Astrocyte of the cerebellum (primary cell): ENCODE results near the gene RNLS.

Experiments
- DNase-seq: peaks from one replicate; pipeline ENCODE4 v3.0.0-alpha.2; 2011; ENCODE audit warnings: low read depth
- H3K4me3 ChIP-seq: 2 replicates; pipeline ENCODE4 v1.5.1; 2011; ENCODE audit warnings: mild to moderate bottlenecking, low read depth, low read length, moderate library complexity
- in situ Hi-C: cut with HindIII; loops from 2 replicates; pipeline ENCODE4 v1.10.0; 2017; ENCODE audit warnings: low sequenced_read_pairs
- TF ChIP-seq, protein P1 (sequence below): IDR thresholded peaks from 2 replicates; pipeline ENCODE4 v1.5.1; 2012; ENCODE audit warnings: low read length, low read depth, moderate library complexity, mild to moderate bottlenecking; ENCODE audit errors: missing control alignments

The RNLS gene

DNA sequence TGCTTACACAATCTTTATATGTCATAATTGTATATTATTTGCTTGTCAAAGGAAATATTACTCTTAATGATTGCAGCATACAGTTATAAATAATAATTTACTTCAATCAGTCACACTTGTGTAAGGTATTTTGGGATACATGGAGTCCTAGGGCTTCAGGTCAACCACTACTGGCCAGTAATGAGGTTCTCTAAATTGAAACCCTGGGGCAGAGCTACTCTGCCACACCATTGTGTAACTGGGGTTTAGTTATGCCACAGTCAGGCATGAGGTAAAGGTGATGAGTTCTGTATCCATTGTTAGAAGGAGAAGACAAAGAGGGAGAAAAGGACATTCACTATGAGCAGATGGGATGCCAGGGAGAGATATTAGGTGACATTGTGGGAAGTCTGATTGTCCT lies 117.4 kb downstream of the RNLS start:
- DNase-seq: no peak
- H3K4me3 ChIP-seq: no peak overlapping the region
- in situ Hi-C loops: no loop called here
- TF ChIP-seq, protein P1, sequence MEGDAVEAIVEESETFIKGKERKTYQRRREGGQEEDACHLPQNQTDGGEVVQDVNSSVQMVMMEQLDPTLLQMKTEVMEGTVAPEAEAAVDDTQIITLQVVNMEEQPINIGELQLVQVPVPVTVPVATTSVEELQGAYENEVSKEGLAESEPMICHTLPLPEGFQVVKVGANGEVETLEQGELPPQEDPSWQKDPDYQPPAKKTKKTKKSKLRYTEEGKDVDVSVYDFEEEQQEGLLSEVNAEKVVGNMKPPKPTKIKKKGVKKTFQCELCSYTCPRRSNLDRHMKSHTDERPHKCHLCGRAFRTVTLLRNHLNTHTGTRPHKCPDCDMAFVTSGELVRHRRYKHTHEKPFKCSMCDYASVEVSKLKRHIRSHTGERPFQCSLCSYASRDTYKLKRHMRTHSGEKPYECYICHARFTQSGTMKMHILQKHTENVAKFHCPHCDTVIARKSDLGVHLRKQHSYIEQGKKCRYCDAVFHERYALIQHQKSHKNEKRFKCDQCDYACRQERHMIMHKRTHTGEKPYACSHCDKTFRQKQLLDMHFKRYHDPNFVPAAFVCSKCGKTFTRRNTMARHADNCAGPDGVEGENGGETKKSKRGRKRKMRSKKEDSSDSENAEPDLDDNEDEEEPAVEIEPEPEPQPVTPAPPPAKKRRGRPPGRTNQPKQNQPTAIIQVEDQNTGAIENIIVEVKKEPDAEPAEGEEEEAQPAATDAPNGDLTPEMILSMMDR: no peak

DNA sequence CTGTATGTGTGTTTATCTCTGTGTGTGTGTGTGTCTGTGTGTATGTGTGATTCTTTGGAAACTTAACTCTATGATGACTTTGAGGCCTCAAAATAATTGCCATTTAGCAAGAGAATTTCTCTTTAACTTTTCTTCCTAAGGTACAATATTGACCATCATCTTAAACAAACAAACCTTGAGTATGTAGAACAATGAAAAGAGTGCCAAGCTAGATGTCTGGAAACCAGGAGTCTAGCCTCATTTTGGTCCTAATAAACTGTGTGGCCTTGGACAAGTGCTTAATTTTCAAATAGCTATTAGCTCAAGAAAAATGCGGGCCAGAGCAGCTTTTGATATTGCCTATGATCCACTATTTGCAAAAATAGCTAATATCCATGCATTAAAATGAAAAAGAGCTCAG lies 119.3 kb downstream of the RNLS start:
- no peak for DNase-seq
- H3K4me3 ChIP-seq: no peak overlapping the region
- TF ChIP-seq, protein P1: no peak
- in situ Hi-C loops: no loop called here

DNA sequence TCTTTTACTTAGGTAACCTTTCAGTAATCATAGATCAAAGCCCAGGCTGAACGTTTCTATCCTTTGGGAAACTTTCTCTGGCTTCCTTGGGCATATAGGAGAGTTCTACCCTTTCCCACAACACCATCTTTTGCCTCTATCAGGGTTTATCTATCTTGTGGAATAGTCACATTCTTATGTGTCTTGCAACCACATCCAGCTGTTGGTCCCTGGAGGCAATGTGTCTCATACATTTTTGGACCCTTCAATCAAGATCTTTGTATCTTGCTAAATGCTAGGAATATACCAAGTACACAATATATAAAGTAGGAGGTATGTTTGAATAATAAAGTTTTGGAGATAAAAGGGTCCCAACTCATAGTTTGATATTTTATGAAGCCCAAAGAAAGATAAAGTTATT lies 121.7 kb downstream of the RNLS start:
- H3K4me3 ChIP-seq: no peak overlapping the region
- in situ Hi-C loops: no loop called here
- no peak for DNase-seq
- TF ChIP-seq, protein P1: no peak

DNA sequence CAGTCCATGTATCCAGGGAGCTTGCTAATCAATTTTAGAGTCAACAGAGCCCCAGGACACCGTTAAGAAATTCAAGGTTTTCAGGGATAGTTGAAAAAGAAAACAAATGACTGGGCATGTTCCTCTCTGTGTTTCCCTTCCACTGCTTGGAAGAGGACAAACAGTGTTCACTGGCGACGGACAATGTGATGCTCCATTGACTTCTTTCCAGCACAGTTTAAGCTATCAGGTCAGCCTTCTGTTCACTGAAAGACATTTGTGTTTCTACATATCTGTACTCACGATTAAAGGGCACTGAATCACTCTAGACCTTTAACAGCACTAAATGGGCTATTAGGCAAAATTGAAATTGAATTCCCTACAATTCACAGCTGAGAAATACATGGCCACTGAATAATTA lies 123.6 kb downstream of the RNLS start:
- TF ChIP-seq, protein P1: no peak
- no peak for DNase-seq
- H3K4me3 ChIP-seq: no peak overlapping the region
- in situ Hi-C loops: no loop called here

DNA sequence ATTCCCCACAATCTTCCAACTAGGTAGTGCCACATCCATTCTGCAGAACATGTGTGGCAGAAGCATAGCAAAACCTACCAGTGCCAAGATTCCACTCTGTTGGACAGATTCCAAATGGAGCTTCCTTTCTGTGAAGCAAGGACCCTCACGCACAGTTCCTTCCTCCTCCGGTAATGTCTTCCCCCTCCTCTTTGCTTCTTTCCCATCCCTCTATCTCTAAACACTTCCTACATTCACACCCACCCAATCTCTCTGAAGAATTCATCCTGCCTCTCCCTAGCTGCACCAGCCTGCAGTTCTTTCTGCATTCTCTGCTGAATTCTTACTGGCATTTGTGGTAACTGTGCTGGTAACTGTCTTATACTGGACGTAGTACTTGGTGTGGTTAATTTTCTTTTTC lies 124.9 kb downstream of the RNLS start:
- DNase-seq: no peak
- TF ChIP-seq, protein P1: no peak
- in situ Hi-C loops: no loop called here
- H3K4me3 ChIP-seq: no peak overlapping the region

DNA sequence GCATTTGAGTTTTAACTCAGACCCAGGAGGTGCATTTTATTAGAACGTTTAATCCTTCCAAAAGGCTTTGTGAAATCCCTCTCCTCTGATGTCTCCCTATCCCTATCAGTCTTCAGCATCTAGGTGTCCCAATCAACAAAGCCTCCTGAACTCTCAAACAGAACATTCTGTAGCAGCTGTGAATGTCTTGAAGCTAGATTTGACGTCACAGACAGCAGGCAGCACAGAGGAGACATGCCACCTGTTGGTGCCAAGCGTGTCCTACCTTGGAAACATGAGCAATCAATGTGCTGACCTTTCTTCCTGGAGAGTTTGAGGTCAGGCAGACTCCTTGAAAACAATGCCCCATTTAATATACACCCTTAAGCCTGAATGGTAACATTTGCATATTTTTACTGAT lies 125.5 kb downstream of the RNLS start:
- H3K4me3 ChIP-seq: no peak overlapping the region
- TF ChIP-seq, protein P1: no peak
- in situ Hi-C loops: no loop called here
- DNase-seq: no peak

DNA sequence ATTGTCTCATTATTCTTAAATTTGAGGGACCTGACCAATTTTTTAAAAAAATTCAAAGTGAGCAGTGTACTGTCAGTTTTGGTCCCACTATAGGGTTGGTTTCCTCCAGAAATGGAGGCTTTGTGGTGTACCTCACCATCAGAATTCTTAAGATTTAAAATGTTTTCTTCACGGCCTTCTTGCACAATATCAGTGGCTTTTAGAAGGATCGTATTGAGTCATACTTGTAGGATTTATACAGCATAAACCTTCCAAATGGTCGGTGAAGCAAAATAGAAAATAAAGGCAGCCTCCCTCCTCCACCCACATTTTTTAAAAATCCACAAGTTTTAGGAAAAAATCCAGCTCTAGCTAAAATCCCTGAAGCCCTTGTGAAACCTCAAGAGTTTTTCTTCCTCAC lies 126.4 kb downstream of the RNLS start:
- in situ Hi-C loops: no loop called here
- DNase-seq: peak; percentile 44
- TF ChIP-seq, protein P1: no peak

More for the DNA sequence above, 126.4 kb downstream of the RNLS start:
- H3K4me3 ChIP-seq: no peak overlapping the region
